HEK293T (cell line): Measurements from ENCODE around the gene TBCEL.

Experiments
- BHLHE40 ChIP-seq: fragments of 450-650 bp; IDR thresholded peaks from 2 replicates; pipeline ENCODE4 v1.6.1; 2016; ENCODE audit warnings: mild to moderate bottlenecking, moderate library complexity, borderline replicate concordance
- CTBP1 ChIP-seq: fragments of 450-650 bp; IDR thresholded peaks from 2 replicates; pipeline ENCODE4 v1.6.1; 2016; ENCODE audit warnings: borderline replicate concordance
- FOXA1 ChIP-seq: fragments of 450-650 bp; IDR thresholded peaks from 2 replicates; pipeline ENCODE4 v1.6.1; 2016; ENCODE audit warnings: mild to moderate bottlenecking
- FOXK2 ChIP-seq: fragments of 450-650 bp; IDR thresholded peaks from 2 replicates; pipeline ENCODE4 v1.6.1; 2016; ENCODE audit warnings: mild to moderate bottlenecking
- FOXM1 ChIP-seq: fragments of 450-650 bp; IDR thresholded peaks from 2 replicates; pipeline ENCODE4 v1.6.1; 2017; ENCODE audit warnings: mild to moderate bottlenecking, borderline replicate concordance
- NFRKB ChIP-seq: fragments of 450-650 bp; IDR thresholded peaks from 2 replicates; pipeline ENCODE4 v1.6.1; 2016; ENCODE audit warnings: mild to moderate bottlenecking, moderate library complexity
- SP1 ChIP-seq: fragments of 450-650 bp; IDR thresholded peaks from 2 replicates; pipeline ENCODE4 v1.6.1; 2017
- TARDBP ChIP-seq: fragments of 450-650 bp; IDR thresholded peaks from 2 replicates; pipeline ENCODE4 v1.6.1; 2016
- ZNF384 ChIP-seq: fragments of 450-650 bp; IDR thresholded peaks from 2 replicates; pipeline ENCODE4 v1.6.1; 2016

GRCh38 chr11:121122328-121122727 lies 98.4 kb downstream of the TBCEL start:
- TF ChIP-seq FOXA1 = no peak
- TF ChIP-seq BHLHE40 = no peak
- TF ChIP-seq FOXK2 = no peak
- no peak for TF ChIP-seq FOXM1
- TF ChIP-seq ZNF384 = no peak
- TF ChIP-seq SP1 = no peak
- TF ChIP-seq TARDBP = no peak
- no peak for TF ChIP-seq NFRKB
- TF ChIP-seq CTBP1 = no peak
